Esophagus squamous epithelium (tissue), 5 donors: Measurements from ENCODE around the gene KCNK3. TPM values are rescaled to one million over a fixed set of nuclear protein-coding genes. Genes with fewer than 3 reads are reported as not detected.

Experiments used
- DNase-seq: peaks from one replicate; lab custom pipeline; 2025; lab: John Stamatoyannopoulos, UW
- H3K27ac ChIP-seq, 4 donors: fragments of 200-600 bp; sonication (generic); one replicate each; pipeline ENCODE4 v1.5.1; 2016 to 2019; ENCODE audit warnings: mild to moderate bottlenecking in 1 of 4
- H3K27me3 ChIP-seq, 4 donors: fragments of 200-600 bp; sonication (generic); 1 replicate in 3 of 4; 2 replicates in 1 of 4; pipeline versions ENCODE4 v1.5.1 to v1.6.0; 2017 to 2021; ENCODE audit warnings: antibody characterized with exemption in 1 of 4
- H3K36me3 ChIP-seq, 3 donors: fragments of 200-600 bp; sonication (generic); one replicate each; pipeline ENCODE4 v1.5.1; 2016 to 2019
- H3K4me1 ChIP-seq, 3 donors: fragments of 200-600 bp; sonication (generic); one replicate each; pipeline ENCODE4 v1.5.1; 2017 to 2019
- H3K4me3 ChIP-seq, 4 donors: fragments of 200-600 bp; sonication (generic); 1 replicate in 3 of 4; 2 replicates in 1 of 4; pipeline ENCODE4 v1.5.1; 2016 to 2019; ENCODE audit warnings: mild to moderate bottlenecking in 2 of 4, moderate library complexity in 1 of 4
- H3K9me3 ChIP-seq, 3 donors: fragments of 200-600 bp; sonication (generic); one replicate each; pipeline ENCODE4 v1.5.1; 2016 to 2019
- CTCF ChIP-seq, 6 experiments: fragments of 450-650 bp in 4 of 6; fragments of 200-600 bp in 2 of 6; sonication (generic) in 2 of 6; IDR thresholded peaks; one replicate each; pipeline ENCODE4 v1.5.1; 2016 to 2019; ENCODE audit warnings: antibody characterized with exemption in 6 of 6, mild to moderate bottlenecking in 4 of 6, moderate library complexity in 4 of 6
- POLR2A ChIP-seq, 4 donors: fragments of 450-650 bp; IDR thresholded peaks; one replicate each; pipeline ENCODE4 v1.6.1; 2017; ENCODE audit warnings: antibody characterized with exemption in 4 of 4, mild to moderate bottlenecking in 4 of 4, moderate library complexity in 3 of 4
- WGBS, 2 donors: methylation state at CpG; one replicate each; pipeline ENCODE4 v1.1.5; 2018; 5-methylcytosine and 5-hydroxymethylcytosine counted together
- intact Hi-C: fragments of 100-400 bp; cut with DNase I; formaldehyde crosslinking; loops from one replicate; pipeline ENCODE4 v1.15.0; 2022
- total RNA-seq, 4 donors: library from RNA; depleted of rRNA; stranded (reverse); fragments of >200 nt; gene quantifications; one replicate each; pipeline ENCODE4 v1.1.0, GENCODE V29; 2016
- donor health status: DM: yes; HTN: yes; CAD: no.

Gene KCNK3
- 1 to 10 TPM in 1 of 4 donors, under 1 TPM in 3; 0.66 to 1.6 (median 0.84) TPM for total RNA-seq

GRCh38 chr2:26692279-26692896 lies at the start of gene KCNK3:
Gene KCNK3, plus strand, starts transcription at chr2:26692722. Its CDS starts 154 bp downstream, at chr2:26692876.
- peaks cover 0 to 97% (median 10%) of the 10 kb centered on the region in 4 donors for H3K27me3 ChIP-seq

DNA sequence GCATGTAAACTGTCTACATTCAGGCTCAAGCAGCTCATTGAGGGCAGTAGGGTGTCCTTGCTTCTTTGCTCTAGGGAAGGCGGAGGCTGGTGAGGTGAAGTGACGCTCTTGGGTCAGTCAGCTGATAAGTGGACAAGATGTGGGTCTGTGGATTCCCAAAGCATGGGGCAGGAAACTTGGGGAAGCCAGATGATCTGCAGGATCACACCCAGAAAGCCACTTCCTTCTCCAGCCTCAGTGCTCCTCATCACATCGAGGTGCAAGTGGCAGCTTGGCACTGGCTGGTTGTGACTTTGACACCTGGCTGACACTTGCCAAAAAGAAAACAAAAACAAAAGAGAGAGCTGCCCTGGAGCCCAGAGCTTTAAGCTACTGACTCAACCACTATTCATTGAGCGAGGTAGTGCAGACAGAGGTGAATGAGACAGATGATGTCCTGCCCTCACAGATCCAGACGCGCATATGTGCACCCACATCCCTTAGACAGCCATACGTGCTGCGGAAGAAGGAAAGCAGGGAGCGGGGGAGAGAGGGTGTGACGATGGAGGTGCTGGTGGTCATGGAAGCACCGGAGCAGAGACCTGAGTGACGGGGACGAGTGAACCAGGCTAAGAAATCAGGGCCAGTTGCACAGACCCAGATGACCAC lies 48.2 kb upstream of the KCNK3 start:
- no peaks in the 10 kb centered on the region for H3K36me3 ChIP-seq
- no peak for DNase-seq
- H3K27me3 ChIP-seq, result peaks cover 0 to 33% (median 0%) of the 10 kb centered on the region in 4 donors
- no peaks in the 10 kb centered on the region for H3K9me3 ChIP-seq
- H3K27ac ChIP-seq, result no peak overlapping the region
- H3K4me3 ChIP-seq, result no peak overlapping the region
- peaks cover 0 to 20% (median 8%) of the 10 kb centered on the region in 3 donors for H3K4me1 ChIP-seq
- 51 to 56% methylated on average over 11 to 13 of the region's 13 CpGs for WGBS, 2 donors
- no peak for TF ChIP-seq POLR2A (IDR thresholded peaks at IDR 0.05)
- no peak for TF ChIP-seq CTCF (IDR thresholded peaks at IDR 0.05)
- intact Hi-C loops, result no loop called here

More at GRCh38 chr2:26692279-26692896, at the start of gene KCNK3:
- Histone ChIP-seq H3K4me3 (peak within 1 kb of the TSS; percentile 17 to 62 (median 34)), H3K36me3 (no peaks in the 10 kb centered on the region), H3K27ac (peak within 1 kb of the TSS; percentile 54 to 83 (median 71)), H3K9me3 (no peaks in the 10 kb centered on the region), H3K4me1 (peaks cover 10 to 39% (median 13%) of the 10 kb centered on the region in 3 donors)
- intact Hi-C loops, result no loop called here
- DNase-seq, result no peak
- 5 to 23% methylated on average over 6 to 14 of the region's 64 CpGs for WGBS, 2 donors
- TF ChIP-seq POLR2A (IDR thresholded peaks at IDR 0.05) (no peak), CTCF (IDR thresholded peaks at IDR 0.05) (no peak)

DNA sequence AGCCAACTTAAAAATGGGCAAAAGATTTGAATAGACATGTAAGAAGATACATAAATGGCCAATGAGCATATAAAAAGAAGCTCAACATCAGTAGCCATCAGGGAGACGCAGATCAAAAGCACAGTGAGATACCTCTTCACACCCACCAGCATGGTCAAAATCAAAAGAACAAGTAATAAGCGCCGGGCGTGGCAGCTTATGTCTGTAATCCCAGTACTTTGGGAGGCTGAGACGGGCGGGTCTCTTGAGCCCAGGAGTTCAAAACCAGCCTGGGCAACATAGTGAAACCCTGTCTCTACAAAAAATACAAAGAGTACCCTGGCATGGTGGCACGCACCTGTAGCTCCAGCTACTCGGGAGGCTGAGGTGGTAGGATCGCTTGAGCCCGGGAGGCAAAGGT lies 46.8 kb upstream of the KCNK3 start:
- Histone ChIP-seq H3K36me3 (no peaks in the 10 kb centered on the region), H3K4me3 (no peak overlapping the region), H3K27me3 (peaks cover 0 to 36% (median 0%) of the 10 kb centered on the region in 4 donors), H3K27ac (no peak overlapping the region), H3K9me3 (no peaks in the 10 kb centered on the region), H3K4me1 (peaks cover 0 to 18% (median 0%) of the 10 kb centered on the region in 3 donors)
- no peak for TF ChIP-seq CTCF (IDR thresholded peaks at IDR 0.05)
- no peak for TF ChIP-seq POLR2A (IDR thresholded peaks at IDR 0.05)
- DNase-seq, result no peak
- 76 to 81% methylated on average over 9 to 10 of the region's 10 CpGs for WGBS, 2 donors
- intact Hi-C loops, result no loop called here

GRCh38 chr2:26646986-26647672 lies 45.4 kb upstream of the KCNK3 start:
- intact Hi-C loops, result no loop called here
- Histone ChIP-seq H3K27me3 (peaks cover 0 to 40% (median 0%) of the 10 kb centered on the region in 4 donors), H3K36me3 (no peaks in the 10 kb centered on the region), H3K4me1 (peaks cover 0 to 25% (median 0%) of the 10 kb centered on the region in 3 donors), H3K27ac (no peak overlapping the region), H3K4me3 (no peak overlapping the region), H3K9me3 (no peaks in the 10 kb centered on the region)
- no peak for TF ChIP-seq CTCF (IDR thresholded peaks at IDR 0.05)
- TF ChIP-seq POLR2A (IDR thresholded peaks at IDR 0.05), result no peak
- WGBS, 2 donors, result 39 to 69% methylated on average over 3 to 4 of the region's 6 CpGs
- DNase-seq, result no peak
